ENCODE data around the gene AMELY. TPM values are rescaled to one million over a fixed set of nuclear protein-coding genes. Genes with fewer than 3 reads are reported as not detected.
"Not testable (repeated sequence)": the region's sequence is repeated elsewhere in the genome, so short reads cannot be mapped to it uniquely, and the experiment has no call there.

The AMELY gene
- total and polyA plus RNA-seq, 2 of the 4 experiments (the other 2 are of a cell fraction): not detected

DNA sequence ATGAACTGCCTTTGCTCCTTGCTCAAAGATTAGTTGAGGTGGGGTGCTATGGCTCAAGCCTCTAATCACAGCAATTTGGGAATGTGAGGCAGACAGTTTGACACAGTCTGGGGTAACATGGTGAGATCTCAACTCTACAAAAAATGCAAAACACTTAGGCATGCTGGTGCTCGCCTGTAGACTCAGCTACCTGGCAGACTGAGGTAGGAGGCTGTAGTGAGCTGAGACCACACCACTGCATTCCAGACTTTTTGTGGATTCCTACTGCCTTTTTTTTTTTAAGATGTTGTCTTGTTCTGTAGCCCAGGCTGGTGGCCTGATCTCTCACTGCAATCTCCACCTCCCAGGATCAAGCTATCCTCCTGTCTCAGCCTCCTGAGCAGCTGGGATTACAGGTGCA is 4.0 kb downstream of the AMELY start:
- Histone ChIP-seq H3K56ac (ENCODE audit: extremely low read depth, insufficient read depth, low read length) (no peak overlapping the region), H3K9me3 (ENCODE audit: control insufficient read depth, insufficient read depth, low read length) (no peaks in the 10 kb centered on the region), H3K27me3 (ENCODE audit: control insufficient read depth, insufficient read depth, low read length) (no peaks in the 10 kb centered on the region), H3K4me2 (ENCODE audit: low read depth, low read length) (no peak overlapping the region), H2BK120ac (ENCODE audit: low read depth, low read length) (no peak overlapping the region), H2BK15ac (ENCODE audit: low read depth, low read length) (no peak overlapping the region), H2BK20ac (ENCODE audit: low read depth, low read length) (no peak overlapping the region), H3K79me1 (ENCODE audit: low read depth in 1 of 2, low read length in 2 of 2) (no peaks in the 10 kb centered on the region), H3K14ac (replicated peaks; ENCODE audit: low read depth, low read length) (no peak overlapping the region), H4K91ac (ENCODE audit: insufficient read depth, low read depth, low read length) (no peak overlapping the region), H3K4ac (ENCODE audit: low read depth, low read length) (no peak overlapping the region), H3K23ac (ENCODE audit: low read depth, low read length) (no peak overlapping the region), H3K18ac (ENCODE audit: low read depth, low read length) (no peak overlapping the region), H2BK5ac (ENCODE audit: low read depth, low read length, poor library complexity, severe bottlenecking) (no peak overlapping the region), H4K5ac (ENCODE audit: low read depth, low read length) (no peak overlapping the region), H3K4me1 (ENCODE audit: control insufficient read depth, insufficient read depth, low read length) (no peaks in the 10 kb centered on the region), H2AK9ac (replicated peaks; ENCODE audit: low read depth, low read length, poor library complexity) (no peak overlapping the region), H3K36me3 (ENCODE audit: control insufficient read depth, insufficient read depth, low read length) (no peaks in the 10 kb centered on the region), H2AK5ac (ENCODE audit: low read depth, low read length) (no peak overlapping the region), H3K27ac (ENCODE audit: insufficient read depth, low read length) (no peak overlapping the region), H3K4me3 (ENCODE audit: insufficient read depth, low read depth, low read length) (no peak overlapping the region), H3K9ac (ENCODE audit: low read depth, low read length) (no peak overlapping the region), H2AFZ (replicated peaks; ENCODE audit: low read length, poor library complexity) (no peak overlapping the region), H3K9me1 (ENCODE audit: insufficient read depth, low read length) (no peaks in the 10 kb centered on the region), H4K8ac (ENCODE audit: low read depth in 2 of 2, low read length in 2 of 2) (no peak overlapping the region), H4K20me1 (ENCODE audit: insufficient read depth, low read length) (no peaks in the 10 kb centered on the region)
- no CpG with 5 or more reads among the region's 1 CpG for WGBS, 2 experiments (ENCODE audit: extremely low coverage in 2 of 2, insufficient read length in 1 of 2)
- CTCF ChIA-PET: no interaction called here
- ATAC-seq (ENCODE audit: low read depth): no peak
- no peak for DNase-seq
- POLR2A ChIA-PET (ENCODE audit: unreplicated experiment): no interaction called here
- dilution Hi-C loops (cut with HindIII; ENCODE audit: low sequenced_read_pairs, unreplicated experiment) (no loop called here), intact Hi-C loops (cut with micrococcal nuclease) (no loop called here), in situ Hi-C loops (cut with MboI; ENCODE audit: low sequenced_read_pairs) (no loop called here)
- TF ChIP-seq SMC3 (IDR thresholded peaks at IDR 0.05; ENCODE audit: low read depth, low read length) (no peak), ELK1 (IDR thresholded peaks at IDR 0.05; ENCODE audit: borderline replicate concordance, low read depth, low read length) (no peak), CTCF (conservative IDR thresholded peaks at IDR 0.05; ENCODE audit: low read depth, low read length) (no peak)
- no TSS peak for BruUV-seq (replicated peaks)

GRCh38 chrY:6902116-6902515 is 9.4 kb downstream of the AMELY start:
- H2AFZ ChIP-seq (replicated peaks; ENCODE audit: low read length, poor library complexity); H4K91ac ChIP-seq (ENCODE audit: insufficient read depth, low read depth, low read length); in situ Hi-C loops (cut with MboI; ENCODE audit: low sequenced_read_pairs); intact Hi-C loops (cut with micrococcal nuclease); DNase-seq; H3K9me1 ChIP-seq (ENCODE audit: insufficient read depth, low read length); BruUV-seq (replicated peaks); H4K5ac ChIP-seq (ENCODE audit: low read depth, low read length); H3K27me3 ChIP-seq (ENCODE audit: control insufficient read depth, insufficient read depth, low read length); H4K20me1 ChIP-seq (ENCODE audit: insufficient read depth, low read length); H3K56ac ChIP-seq (ENCODE audit: extremely low read depth, insufficient read depth, low read length); H2BK15ac ChIP-seq (ENCODE audit: low read depth, low read length); H3K36me3 ChIP-seq (ENCODE audit: control insufficient read depth, insufficient read depth, low read length); H2AK5ac ChIP-seq (ENCODE audit: low read depth, low read length); H3K18ac ChIP-seq (ENCODE audit: low read depth, low read length); H3K4me3 ChIP-seq (ENCODE audit: insufficient read depth, low read depth, low read length); H3K14ac ChIP-seq (replicated peaks; ENCODE audit: low read depth, low read length); H4K8ac ChIP-seq (ENCODE audit: low read depth in 2 of 2, low read length in 2 of 2); H3K27ac ChIP-seq (ENCODE audit: insufficient read depth, low read length); H2BK5ac ChIP-seq (ENCODE audit: low read depth, low read length, poor library complexity, severe bottlenecking); H3K9me3 ChIP-seq (ENCODE audit: control insufficient read depth, insufficient read depth, low read length); dilution Hi-C loops (cut with HindIII; ENCODE audit: low sequenced_read_pairs, unreplicated experiment); H2BK120ac ChIP-seq (ENCODE audit: low read depth, low read length); H2AK9ac ChIP-seq (replicated peaks; ENCODE audit: low read depth, low read length, poor library complexity); H3K4me1 ChIP-seq (ENCODE audit: control insufficient read depth, insufficient read depth, low read length); ATAC-seq (ENCODE audit: low read depth); CTCF ChIA-PET; H3K79me1 ChIP-seq (ENCODE audit: low read depth in 1 of 2, low read length in 2 of 2); POLR2A ChIA-PET (ENCODE audit: unreplicated experiment); H3K4me2 ChIP-seq (ENCODE audit: low read depth, low read length); H2BK20ac ChIP-seq (ENCODE audit: low read depth, low read length); H3K9ac ChIP-seq (ENCODE audit: low read depth, low read length); H3K23ac ChIP-seq (ENCODE audit: low read depth, low read length); H3K4ac ChIP-seq (ENCODE audit: low read depth, low read length): not testable (repeated sequence)
